HG03442 (cell line): Measurements from ENCODE around the gene LMO7.
"Not testable (repeated sequence)": the region's sequence is repeated elsewhere in the genome, so short reads cannot be mapped to it uniquely, and the experiment has no call there.

Experiments used
- ATAC-seq: cut with Tn5 transposase; IDR thresholded peaks from one replicate; pipeline ENCODE4 v1.9.1; 2021; ENCODE audit warnings: mild to moderate bottlenecking, moderate library complexity; ENCODE audit not compliant: unreplicated experiment

The LMO7 gene

DNA sequence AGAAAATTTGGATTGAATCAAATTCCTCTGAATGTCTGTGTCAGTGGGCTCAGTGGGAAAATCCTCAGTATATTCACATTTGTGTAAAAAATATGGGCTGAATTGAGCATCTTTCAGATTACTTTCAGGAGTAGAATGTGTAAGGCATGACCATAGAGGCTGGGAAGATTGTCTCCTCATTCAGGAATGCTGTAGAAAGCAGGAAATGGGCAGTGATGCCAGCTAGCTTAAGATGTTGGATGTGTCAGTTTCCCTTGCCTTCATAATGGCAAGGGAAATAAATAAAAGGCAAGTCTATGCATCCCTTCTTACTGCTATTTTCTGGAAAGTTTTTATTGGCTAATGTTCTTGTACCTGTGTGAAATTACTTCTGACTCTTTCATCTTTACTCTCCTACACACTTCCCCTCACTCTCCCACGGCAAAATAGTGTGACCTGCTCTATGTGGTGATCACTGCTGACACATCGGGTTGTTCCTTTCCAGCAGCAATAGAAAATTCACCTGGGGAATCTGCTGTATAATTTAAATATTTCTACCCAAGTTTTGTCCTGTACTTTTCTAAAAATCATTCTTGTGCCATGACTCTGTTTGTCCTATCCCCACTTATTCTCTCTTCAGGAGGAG is 103.2 kb downstream of the LMO7 start:
- ATAC-seq, result peak; percentile 74

DNA sequence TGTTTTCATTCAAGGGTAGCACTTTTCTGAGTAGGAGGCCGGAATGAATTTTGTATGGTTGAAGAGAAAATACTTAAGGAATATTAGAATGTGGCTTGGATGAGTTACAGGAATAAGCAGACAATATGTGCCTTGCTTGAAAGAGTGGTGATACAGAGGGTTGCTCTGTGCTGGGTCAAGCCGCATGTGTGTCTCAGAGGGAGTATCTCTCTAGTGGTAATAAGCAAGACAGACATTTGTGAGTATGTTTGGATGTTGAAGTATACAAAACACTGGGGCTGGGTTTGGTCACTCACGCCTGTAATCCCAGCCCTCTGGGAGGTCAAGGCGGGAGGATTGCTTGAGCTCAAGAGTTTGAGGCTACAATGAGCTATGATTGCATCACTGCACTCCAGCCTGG is 103.9 kb downstream of the LMO7 start:
- ATAC-seq, result no peak

DNA sequence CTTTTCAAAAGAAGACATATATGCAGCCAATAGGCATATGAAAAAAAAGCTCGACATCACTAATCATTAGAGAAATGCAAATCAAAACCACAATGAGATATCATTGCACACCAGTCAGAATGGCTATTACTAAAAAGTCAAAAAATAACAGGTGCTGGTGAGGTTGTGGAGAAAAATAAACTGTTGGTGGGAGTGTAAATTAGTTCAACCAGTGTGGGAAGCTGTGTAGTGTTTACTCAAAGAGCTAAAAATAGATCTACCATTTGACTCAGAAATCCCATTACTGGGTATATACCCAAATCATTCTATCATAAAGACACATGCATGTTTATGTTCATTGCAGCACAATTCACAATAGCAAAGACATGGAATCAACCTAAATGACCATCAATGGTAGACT is 106.9 kb downstream of the LMO7 start:
- not testable (repeated sequence) for ATAC-seq

DNA sequence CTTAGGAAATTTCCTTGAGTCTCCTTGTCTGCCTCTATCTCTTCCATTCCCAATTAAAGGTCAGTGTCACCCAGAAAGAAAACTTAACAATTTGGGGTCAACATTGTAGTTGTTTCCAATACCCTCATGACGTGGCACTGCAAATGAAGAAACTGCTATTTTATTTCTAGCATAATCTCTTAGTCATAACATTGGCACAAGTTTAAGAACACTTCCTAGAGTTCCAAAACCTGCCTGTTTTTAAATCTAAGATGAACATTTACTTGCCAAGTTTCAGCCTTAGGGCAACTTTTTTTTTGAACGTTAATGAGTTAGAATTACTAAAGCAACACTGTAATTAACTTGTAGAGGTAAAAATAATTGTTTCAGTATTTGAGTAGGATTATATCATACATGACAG is 108.0 kb downstream of the LMO7 start:
- no peak for ATAC-seq

DNA sequence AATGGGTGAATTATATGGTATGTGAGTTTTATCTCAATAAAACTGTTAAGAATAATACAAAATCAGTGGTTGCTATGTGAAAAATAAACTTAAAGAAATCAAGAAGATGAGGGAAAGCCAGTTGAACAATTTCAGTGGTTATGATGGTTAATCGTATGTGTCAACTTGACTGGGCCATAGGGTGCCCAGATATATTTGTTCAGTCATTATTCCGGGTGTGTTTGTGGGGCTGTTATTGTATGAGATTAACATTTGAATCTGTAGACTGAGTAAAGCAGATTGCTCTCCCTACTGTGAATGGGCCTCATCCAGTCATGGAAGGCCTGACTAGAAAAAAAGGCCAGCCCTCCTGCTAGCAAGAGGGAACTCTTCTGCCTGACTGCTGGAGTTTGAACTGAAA is 109.3 kb downstream of the LMO7 start:
- no peak for ATAC-seq

DNA sequence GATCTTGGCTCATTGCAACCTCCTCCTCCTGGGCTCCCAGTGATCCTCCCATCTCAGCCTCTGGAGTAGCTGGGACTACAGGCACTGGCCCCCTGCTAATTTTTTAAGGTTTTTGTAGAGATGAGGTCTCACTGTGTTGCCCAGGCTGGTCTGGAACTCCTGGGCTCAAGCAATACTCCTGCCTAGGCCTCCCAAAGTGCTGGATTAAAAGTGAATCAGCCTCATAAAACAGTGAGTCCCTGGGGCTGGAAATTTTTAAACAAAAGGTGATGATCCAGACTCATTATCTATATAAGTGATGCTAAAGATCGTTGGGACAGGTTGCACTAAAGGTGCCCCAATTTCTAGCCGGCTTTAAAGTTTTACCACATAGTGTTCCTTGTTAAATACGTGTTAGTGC is 112.7 kb downstream of the LMO7 start:
- no peak for ATAC-seq

DNA sequence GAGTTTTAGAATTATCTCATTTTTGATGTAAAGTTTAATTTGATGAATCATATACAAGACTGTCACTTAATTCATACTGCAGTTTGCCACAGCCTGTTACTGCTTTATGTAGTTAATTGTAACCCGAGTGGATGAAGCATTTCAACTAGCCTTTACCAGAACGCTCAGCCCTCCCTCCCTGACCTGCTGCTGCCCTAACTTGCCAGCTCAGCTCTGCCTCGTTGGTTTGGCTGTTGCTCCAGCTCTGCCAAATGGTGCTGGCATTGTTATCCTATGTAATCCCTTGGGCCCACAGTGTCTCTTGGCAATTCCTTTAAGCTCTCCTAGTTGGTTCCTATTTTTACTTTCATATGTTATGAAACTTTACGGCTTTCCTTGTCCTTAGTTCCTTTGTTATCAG is 113.3 kb downstream of the LMO7 start:
- ATAC-seq, result no peak

DNA sequence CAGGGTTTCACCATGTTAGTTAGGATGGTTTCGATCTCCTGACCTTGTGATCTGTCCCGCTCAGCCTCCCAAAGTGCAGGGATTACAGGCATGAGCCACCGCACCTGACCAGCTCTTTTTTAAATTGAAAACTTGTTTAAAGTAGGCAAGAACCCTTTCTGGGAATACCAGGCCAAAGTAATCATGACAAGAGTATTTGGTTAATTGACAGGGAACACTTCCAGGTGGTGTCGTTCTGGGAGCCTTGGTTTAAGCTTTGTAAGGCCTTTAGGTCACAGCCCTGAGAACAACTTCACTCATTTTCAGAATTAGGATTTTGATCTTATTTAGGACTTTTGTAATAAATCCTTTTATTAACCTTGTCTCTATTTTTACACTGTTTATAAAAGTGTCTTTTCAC is 115.2 kb downstream of the LMO7 start:
- no peak for ATAC-seq

DNA sequence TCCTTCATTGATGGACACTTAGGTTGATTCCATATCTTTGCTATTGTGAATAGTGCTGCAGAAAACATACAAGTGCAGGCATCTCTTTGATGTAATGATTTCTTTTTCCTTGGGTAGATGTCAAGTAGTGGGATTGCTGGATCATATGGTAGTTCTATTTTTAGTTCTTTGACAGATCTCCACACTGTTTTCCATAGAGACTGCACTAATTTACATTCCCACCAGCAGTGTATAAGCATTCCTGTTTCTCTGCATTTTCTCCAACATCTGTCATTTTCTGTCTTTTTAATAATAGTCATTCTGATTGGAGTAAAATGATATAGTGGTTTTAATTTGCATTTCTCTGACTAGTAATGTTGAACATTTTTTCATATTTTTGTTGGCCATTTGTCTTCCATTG is 116.7 kb downstream of the LMO7 start:
- no peak for ATAC-seq

DNA sequence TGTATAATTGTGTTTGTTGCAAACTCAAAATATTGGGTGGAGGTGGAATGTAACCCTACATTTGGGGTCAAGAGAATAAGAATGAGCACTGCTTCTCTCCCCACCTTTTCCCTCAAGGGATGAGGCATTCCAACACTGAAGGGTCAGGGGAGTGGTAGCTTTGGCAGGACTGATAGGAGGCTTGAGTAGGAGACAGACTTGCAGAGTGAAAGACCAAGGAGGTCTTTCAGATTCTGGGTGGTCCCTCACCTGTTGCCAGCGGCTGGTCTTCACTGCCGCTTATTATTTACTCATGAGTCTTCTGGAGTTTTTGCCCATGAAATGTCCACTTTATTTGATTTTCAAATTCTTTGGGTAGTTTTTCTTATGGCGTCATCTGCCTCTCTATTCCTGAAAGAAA is 118.8 kb downstream of the LMO7 start:
- ATAC-seq, result no peak

DNA sequence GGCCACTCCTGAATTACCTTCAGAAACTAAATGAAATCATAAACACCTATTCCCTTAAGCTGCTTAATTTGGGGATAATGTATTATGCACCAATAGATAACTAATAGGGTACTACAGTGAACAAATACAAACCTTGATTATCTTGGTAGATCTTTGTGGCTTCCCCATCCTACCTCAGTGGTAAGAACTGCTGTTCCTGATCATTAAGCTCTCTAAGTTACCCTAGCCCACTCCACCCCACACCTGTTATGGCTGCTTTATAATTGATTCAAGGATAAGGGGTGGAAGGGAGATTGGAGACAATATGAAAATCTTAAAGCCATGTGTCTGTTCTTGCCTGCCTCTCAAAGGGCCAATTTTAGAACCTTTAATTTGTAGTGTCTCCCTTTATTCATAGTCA is 121.2 kb downstream of the LMO7 start:
- no peak for ATAC-seq

DNA sequence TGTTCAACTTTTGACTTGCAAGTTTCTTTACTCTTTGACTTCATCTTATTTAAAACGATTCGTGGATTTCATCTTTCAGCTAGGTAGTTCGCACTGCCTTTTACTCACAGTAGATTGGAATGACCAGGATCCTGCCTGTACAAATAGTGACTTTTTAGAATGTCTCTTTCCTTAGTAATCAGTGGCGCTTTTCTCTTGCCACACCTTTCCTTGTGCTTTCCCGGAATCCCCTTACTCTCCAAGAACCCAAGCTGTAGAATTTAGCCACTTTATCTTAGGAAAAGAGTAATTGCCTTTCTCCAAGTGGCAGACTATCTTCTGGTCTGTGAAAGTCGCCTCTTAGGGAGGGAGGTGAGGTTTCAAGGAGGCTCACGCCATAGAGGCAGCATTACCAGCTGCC is 123.4 kb downstream of the LMO7 start:
- no peak for ATAC-seq

DNA sequence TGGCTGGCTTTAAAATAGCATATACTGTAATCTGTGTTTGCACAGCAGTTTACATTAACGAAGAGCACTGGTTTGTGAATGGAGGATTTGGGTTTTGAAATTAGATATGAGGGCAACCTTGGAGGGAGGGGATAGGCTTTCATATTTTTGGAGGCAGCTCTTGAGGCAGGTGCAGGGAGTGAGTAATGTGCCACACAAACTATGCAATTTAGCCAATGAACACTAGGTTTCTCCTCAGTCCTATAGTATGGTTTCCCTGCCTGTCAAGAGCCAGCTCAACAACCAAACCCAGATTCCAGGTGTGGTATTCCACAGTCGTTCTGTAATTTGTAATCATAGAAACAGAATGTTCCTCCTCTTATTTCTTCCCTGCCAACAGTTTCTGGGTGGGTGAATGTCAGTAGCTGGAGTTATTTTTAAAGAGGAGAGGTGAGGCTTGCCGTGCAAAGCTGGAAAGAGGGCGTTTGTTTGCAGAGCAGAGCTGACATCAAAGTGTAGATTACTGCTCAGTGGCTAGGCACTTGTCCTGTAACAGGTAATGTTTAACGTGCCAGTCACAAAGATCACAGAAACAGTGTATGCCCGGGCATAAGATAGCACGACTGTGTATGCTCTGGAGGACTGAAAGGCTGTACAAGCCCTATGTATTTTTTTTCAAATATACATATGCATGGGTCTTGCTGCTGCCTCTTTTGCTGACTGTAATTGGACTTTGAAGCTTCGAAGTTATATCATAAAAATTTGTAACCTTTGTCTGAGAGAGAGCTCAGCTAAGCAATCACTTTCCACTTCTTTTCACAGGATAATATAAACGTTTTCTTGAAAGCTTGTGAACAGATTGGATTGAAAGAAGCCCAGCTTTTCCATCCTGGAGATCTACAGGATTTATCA is 124.2 kb downstream of the LMO7 start:
- ATAC-seq, result peak; percentile 52

DNA sequence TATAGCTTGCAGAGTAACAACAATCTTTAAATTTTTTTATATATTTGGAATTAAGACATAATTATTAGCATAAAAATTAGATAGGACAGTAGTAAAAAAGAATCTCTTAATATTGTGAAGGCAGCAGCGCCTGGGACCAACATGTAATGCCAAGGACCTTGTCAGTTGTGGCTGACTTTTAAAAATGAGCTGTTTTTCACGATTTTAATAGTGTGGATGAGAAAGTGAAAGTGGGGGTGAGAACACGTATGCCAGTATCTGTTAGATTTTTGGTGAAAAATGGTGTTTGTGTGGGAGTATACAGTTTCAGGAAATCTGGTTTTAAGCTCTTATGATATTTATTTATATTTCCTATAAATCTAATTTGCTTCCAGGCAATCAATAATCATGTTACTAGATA is 125.2 kb downstream of the LMO7 start:
- peak; percentile 23 for ATAC-seq

DNA sequence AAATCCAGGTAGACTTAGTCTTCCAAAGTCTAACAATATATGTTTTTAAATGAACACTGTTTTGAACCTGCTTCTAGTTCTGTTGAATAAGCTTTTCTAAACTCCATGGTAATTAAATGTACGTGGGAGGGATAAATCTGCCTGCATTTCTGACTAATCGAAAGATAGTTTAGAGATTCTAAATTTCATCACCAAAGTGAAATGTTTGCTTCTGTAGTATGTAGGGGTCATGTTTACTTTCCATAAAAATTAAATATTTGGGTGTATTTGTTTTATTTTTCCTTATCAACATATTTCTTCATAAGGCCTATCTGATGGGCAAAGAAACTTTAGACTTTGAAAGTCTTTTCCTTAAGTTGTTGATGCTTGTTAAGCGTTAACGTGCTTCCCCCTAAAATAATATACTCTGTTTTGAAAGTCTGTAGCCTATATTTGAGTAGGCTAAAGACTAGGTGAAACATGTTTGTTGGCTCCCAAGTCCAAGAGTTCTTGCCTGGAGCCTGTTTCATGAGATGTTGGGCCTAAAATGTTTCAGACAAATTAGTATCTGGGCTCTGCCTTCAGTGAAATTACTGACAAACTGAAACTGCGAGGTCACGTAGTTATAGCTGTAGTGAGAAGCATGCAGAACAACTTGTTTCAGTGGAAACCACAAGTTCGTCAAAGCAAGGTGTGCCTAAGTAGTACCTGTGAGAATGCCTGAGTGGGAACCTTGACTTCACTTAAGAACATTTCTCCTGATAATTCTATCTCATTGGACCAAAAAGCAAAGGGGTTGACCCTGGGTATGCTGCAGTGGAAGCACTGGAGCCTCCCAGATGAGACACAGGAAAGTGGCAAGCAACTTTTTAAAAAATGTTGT is 126.2 kb downstream of the LMO7 start:
- ATAC-seq, result peak; percentile 90

DNA sequence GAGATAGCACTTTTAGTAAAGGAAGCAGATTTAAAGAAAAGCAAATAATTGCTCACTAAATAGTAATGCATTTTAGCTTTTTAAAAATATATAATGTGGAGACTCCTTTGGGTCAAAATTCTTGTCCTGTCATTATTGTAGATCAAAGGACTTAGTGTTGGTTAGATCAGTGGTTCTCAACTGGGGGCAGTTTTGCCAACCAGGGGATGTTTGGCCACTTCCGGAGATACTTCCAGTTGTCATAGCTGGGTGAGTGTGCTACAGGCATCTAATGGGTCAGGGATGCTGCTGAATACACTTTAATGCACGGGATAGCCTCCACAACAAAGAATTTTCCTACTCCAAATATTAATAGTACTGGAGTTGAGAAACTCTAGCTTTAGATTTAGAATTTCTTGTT is 126.8 kb downstream of the LMO7 start:
- no peak for ATAC-seq

DNA sequence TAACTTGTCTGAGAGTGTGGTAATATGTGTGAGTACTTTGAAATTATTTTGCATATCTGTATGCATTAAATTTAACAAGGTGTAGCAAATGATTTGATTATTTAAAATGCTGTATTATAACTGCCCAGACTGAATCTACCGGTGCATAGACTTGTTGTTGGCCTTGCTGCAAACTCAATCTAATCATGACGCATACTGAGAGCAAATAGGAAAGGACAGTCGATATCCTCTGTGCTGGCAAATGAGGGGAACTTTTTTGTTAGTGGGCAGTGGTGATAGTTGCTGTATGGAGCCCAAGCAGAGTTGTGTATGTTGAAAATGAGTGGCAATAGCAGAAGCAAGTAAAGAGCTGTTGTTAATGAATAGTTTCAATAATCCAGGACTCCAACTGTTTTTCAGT is 127.4 kb downstream of the LMO7 start:
- no peak for ATAC-seq

DNA sequence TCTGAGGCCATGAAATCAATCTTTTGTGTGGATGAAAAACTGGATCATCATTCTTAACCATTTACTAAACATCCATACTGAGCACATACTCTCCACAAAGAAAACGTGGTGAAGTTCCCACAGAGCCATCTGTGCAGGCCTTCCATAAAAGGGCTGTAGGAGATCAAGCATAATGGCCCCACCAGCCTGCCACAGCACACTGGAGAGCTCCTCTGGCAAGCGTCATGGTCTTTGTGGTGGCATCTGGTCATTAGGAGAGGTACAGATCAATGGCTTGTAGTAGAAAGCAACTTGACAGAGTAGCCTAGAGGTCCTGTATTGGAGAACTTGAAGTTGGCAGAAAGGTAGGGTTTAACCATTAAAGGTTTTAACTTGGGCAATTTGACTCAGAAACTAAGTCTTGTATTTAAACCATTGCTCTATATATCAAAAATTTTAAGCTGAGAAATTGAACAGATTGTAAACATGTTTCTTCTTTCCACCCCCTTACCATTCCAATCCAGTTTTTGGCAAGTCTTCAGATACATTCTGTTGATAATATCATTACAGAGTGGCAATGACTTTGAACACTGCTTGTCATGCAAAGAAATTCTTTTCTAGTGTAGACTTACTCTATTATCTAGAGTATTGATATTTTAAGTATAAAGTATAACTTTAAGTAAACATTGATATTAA is 128.3 kb downstream of the LMO7 start:
- no peak for ATAC-seq

DNA sequence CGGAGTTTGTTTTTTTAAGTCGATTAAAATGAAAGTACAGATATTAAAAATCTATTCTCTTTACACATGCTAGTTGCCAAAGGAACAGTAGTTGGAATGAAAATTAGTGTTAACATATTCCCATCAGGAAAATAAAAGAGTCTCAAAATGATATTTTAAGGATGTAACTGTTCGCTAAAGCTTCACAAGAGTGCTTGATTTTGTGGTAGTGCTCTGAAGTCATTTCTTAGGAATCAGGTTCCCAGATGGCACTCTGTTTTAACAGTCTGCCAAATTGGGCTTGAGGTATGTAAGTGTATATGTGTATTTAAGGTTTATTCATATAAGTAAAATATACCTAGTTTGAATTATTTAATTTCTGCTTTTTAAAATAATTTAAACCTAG is 128.8 kb downstream of the LMO7 start:
- ATAC-seq, result no peak

DNA sequence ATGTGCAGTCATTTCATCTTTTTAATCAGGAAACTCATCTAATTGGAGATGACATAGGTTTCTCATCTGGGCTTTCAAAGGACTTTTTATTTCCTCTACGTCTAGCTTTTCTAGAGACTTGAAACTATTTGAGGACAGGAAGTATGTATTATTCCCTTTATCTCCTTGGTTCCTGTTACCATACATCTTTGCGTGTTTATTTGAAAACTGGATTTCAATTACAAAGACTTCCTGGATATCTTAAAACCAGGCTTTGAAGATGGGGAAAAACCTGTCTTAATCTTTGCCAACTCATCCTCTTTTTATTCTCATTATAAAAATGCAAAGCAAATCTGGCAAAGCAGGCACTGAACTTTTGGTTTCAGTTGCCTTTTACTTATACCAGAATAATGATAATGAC is 130.5 kb downstream of the LMO7 start:
- no peak for ATAC-seq
